ENCODE measurements around the gene DOCK8. TPM values are rescaled to one million over a fixed set of nuclear protein-coding genes. Genes with fewer than 3 reads are reported as not detected.

Gene DOCK8
- polyA plus RNA-seq, 2 of the 4 experiments (the other 2 are of a cell fraction), result 0.27 to 0.68 TPM

GRCh38 chr9:486156-486555 lies 271.5 kb downstream of the DOCK8 start:
- DNase-seq (ENCODE audit: low read depth in 1 of 2, low spot score in 1 of 2) (peak in 1 of 2 experiments; percentile 68), ATAC-seq (peak; percentile 27 to 34; a peak in 3 of 6 replicates), FAIRE-seq (peak; percentile 13)
- 4% methylated on average over 4 of the region's 4 CpGs for WGBS (ENCODE audit: missing lambda C conversion rate)
- POLR2A ChIA-PET, result no interaction called here
- no peaks in the 10 kb centered on the region for H3K9me3 ChIP-seq
- CTCF ChIA-PET, result no interaction called here
- H3K4me2 ChIP-seq, result peak overlapping the region; percentile 49
- H3K4me1 ChIP-seq, result peaks cover 56% of the 10 kb centered on the region
- no peak overlapping the region for H3K4me3 ChIP-seq
- H3K27ac ChIP-seq, result peak overlapping the region in 1 of 2 experiments; percentile 48; a peak in 4 of 6 replicates
- no peak for TF ChIP-seq MYC (IDR thresholded peaks at IDR 0.05; ENCODE audit: borderline replicate concordance, low read length)
- no peak for TF ChIP-seq HOXB5 (CRISPR knock-in tag; IDR thresholded peaks at IDR 0.05)
- no peak for TF ChIP-seq EHF (CRISPR knock-in tag; IDR thresholded peaks at IDR 0.05)
- no peak for TF ChIP-seq BHLHE40 (IDR thresholded peaks at IDR 0.05; ENCODE audit: low read depth, low read length)
- TF ChIP-seq SMC3 (IDR thresholded peaks at IDR 0.05), result no peak
- peak in 1 of 2 experiments; percentile 41; a peak in 1 of 5 replicates for TF ChIP-seq JUN (IDR thresholded peaks at IDR 0.05)
- no peak for TF ChIP-seq E2F6 (IDR thresholded peaks at IDR 0.05; ENCODE audit: borderline replicate concordance, low read depth)
- no peak for TF ChIP-seq PHF8 (IDR thresholded peaks at IDR 0.05; ENCODE audit: borderline replicate concordance, low read depth)
- no peak for TF ChIP-seq HDAC2 (IDR thresholded peaks at IDR 0.05)
- TF ChIP-seq, protein P1, sequence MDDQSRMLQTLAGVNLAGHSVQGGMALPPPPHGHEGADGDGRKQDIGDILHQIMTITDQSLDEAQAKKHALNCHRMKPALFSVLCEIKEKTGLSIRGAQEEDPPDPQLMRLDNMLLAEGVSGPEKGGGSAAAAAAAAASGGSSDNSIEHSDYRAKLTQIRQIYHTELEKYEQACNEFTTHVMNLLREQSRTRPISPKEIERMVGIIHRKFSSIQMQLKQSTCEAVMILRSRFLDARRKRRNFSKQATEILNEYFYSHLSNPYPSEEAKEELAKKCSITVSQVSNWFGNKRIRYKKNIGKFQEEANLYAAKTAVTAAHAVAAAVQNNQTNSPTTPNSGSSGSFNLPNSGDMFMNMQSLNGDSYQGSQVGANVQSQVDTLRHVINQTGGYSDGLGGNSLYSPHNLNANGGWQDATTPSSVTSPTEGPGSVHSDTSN (IDR thresholded peaks at IDR 0.05), result no peak
- TF ChIP-seq KDM5A (IDR thresholded peaks at IDR 0.05), result no peak
- TF ChIP-seq POLR2AphosphoS2 (conservative IDR thresholded peaks at IDR 0.05; ENCODE audit: low read length), result no peak
- TF ChIP-seq GATA3 (IDR thresholded peaks at IDR 0.05; ENCODE audit: borderline replicate concordance), result peak; percentile 42; the same call in 1 of the 2 replicates
- TF ChIP-seq RFX5 (IDR thresholded peaks at IDR 0.05), result no peak
- TF ChIP-seq CHD2 (IDR thresholded peaks at IDR 0.05; ENCODE audit: low read length, partially characterized antibody), result no peak
- TF ChIP-seq ELK1 (IDR thresholded peaks at IDR 0.05; ENCODE audit: low read depth, low read length), result no peak
- TF ChIP-seq RCOR1 (IDR thresholded peaks at IDR 0.05; ENCODE audit: low read depth, low read length), result no peak
- no peak; a peak in 1 of 5 replicates for TF ChIP-seq RAD21 (conservative IDR thresholded peaks at IDR 0.05 in 1 of 2, IDR thresholded peaks at IDR 0.05 in 1 of 2)
- peak; percentile 54 to 66; a peak in 2 of 5 replicates for TF ChIP-seq EP300 (IDR thresholded peaks at IDR 0.05)
- no peak for TF ChIP-seq NFE2L2 (conservative IDR thresholded peaks at IDR 0.05; ENCODE audit: low read length)
- TF ChIP-seq, protein P2, sequence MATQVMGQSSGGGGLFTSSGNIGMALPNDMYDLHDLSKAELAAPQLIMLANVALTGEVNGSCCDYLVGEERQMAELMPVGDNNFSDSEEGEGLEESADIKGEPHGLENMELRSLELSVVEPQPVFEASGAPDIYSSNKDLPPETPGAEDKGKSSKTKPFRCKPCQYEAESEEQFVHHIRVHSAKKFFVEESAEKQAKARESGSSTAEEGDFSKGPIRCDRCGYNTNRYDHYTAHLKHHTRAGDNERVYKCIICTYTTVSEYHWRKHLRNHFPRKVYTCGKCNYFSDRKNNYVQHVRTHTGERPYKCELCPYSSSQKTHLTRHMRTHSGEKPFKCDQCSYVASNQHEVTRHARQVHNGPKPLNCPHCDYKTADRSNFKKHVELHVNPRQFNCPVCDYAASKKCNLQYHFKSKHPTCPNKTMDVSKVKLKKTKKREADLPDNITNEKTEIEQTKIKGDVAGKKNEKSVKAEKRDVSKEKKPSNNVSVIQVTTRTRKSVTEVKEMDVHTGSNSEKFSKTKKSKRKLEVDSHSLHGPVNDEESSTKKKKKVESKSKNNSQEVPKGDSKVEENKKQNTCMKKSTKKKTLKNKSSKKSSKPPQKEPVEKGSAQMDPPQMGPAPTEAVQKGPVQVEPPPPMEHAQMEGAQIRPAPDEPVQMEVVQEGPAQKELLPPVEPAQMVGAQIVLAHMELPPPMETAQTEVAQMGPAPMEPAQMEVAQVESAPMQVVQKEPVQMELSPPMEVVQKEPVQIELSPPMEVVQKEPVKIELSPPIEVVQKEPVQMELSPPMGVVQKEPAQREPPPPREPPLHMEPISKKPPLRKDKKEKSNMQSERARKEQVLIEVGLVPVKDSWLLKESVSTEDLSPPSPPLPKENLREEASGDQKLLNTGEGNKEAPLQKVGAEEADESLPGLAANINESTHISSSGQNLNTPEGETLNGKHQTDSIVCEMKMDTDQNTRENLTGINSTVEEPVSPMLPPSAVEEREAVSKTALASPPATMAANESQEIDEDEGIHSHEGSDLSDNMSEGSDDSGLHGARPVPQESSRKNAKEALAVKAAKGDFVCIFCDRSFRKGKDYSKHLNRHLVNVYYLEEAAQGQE (IDR thresholded peaks at IDR 0.05), result no peak
- TF ChIP-seq CEBPB (IDR thresholded peaks at IDR 0.05), result peak; percentile 30 to 76; a peak in 2 of 4 replicates
- no peak for TF ChIP-seq MAZ (IDR thresholded peaks at IDR 0.05; ENCODE audit: borderline replicate concordance, low read depth, low read length)
- TF ChIP-seq, protein P3, sequence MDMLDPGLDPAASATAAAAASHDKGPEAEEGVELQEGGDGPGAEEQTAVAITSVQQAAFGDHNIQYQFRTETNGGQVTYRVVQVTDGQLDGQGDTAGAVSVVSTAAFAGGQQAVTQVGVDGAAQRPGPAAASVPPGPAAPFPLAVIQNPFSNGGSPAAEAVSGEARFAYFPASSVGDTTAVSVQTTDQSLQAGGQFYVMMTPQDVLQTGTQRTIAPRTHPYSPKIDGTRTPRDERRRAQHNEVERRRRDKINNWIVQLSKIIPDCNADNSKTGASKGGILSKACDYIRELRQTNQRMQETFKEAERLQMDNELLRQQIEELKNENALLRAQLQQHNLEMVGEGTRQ (IDR thresholded peaks at IDR 0.05), result no peak
- no peak for TF ChIP-seq CBX8 (IDR thresholded peaks at IDR 0.05)
- TF ChIP-seq TFCP2L1 (CRISPR knock-in tag; IDR thresholded peaks at IDR 0.05), result no peak
- no peak for TF ChIP-seq FOSB (CRISPR knock-in tag; IDR thresholded peaks at IDR 0.05)
- TF ChIP-seq SREBF2 (IDR thresholded peaks at IDR 0.05), result no peak
- TF ChIP-seq, protein P4, sequence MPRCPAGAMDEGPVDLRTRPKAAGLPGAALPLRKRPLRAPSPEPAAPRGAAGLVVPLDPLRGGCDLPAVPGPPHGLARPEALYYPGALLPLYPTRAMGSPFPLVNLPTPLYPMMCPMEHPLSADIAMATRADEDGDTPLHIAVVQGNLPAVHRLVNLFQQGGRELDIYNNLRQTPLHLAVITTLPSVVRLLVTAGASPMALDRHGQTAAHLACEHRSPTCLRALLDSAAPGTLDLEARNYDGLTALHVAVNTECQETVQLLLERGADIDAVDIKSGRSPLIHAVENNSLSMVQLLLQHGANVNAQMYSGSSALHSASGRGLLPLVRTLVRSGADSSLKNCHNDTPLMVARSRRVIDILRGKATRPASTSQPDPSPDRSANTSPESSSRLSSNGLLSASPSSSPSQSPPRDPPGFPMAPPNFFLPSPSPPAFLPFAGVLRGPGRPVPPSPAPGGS (IDR thresholded peaks at IDR 0.05), result peak; percentile 35; the same call in 1 of the 3 replicates
- TF ChIP-seq, protein P5, sequence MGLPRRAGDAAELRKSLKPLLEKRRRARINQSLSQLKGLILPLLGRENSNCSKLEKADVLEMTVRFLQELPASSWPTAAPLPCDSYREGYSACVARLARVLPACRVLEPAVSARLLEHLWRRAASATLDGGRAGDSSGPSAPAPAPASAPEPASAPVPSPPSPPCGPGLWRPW (IDR thresholded peaks at IDR 0.05), result peak; percentile 42; the same call in 1 of the 2 replicates
- TF ChIP-seq JUNB (IDR thresholded peaks at IDR 0.05), result peak; percentile 64; the same call in 1 of the 2 replicates
- TF ChIP-seq KDM1A (IDR thresholded peaks at IDR 0.05; ENCODE audit: low read depth), result no peak
